GM19395 (cell line): ENCODE measurements around the gene UTP25.
"Not testable (repeated sequence)": the region's sequence is repeated elsewhere in the genome, so short reads cannot be mapped to it uniquely, and the experiment has no call there.

Source experiments
- ATAC-seq: cut with Tn5 transposase; IDR thresholded peaks from one replicate; pipeline ENCODE4 v1.9.1; 2021; ENCODE audit warnings: mild to moderate bottlenecking, moderate library complexity; ENCODE audit not compliant: unreplicated experiment

UTP25 gene

DNA sequence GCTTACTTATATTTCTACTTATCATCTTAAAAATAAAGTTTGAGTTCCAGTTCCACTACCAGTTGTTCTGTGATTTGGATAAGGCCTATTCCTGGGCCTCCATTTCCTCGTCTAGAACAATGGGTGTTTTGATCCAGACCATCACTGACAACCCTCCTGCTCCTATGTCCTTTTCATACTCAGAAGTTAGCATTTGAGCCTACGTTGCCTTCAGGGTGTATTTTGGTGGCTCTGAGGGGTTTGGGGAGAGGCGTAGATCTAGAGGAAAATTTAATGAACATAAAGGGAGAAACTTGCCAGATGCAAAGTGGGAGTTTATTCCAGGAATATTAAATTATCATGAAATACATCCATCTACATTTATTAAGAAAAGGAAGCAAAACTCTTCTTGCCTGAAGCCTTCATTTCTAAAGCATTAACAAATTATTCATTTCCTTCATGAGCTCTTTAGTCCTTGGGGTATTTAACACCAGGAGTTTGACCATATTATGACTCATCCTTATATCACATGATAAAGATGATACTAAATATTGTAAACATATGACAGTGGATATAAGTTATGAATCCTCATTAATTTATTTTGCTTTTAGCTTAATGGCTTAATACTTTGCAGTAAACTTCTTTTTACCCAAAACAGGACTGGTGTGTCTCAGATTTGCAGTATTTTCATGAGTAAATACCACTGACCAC is 63.0 kb downstream of the UTP25 start:
- ATAC-seq = no peak

DNA sequence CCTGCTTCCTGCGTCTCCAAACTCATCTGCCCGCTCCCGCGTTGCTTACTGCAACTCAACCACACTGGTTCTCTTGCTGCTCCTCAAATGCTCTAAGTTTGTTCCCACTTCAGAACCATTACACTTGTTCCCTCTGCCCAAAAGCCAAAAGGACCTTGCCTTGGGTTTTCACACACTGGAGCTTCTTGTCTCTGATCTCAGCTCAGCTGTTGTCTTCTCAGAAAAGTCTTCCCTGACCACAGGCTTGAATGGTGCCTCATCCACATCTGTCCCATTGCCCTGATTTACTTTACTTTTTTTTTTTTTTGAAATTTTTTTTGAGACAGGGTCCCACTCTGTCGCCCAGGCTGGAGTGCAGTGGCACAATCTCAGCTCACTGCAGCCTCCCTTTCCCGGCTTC is 66.0 kb downstream of the UTP25 start:
- ATAC-seq = no peak

DNA sequence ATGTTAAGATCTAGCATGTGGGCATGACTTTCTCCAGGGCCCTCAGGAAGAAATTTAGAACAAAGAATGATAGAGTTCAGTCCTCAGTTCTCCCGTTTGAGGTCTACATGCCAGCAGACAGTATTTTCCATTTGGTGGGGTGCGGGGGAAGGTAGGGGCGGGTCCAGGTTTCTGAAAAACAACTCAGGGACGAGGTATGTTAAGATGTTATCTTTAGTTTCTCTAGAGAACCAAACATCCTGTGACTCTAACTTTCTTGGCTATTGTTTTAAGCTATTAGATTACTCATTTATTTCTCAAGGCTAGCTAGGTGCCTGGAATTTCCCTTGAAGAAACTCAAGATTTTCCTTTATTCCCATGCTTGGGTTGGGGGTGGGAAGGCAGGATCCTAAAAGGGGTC is 67.9 kb downstream of the UTP25 start:
- ATAC-seq = no peak

DNA sequence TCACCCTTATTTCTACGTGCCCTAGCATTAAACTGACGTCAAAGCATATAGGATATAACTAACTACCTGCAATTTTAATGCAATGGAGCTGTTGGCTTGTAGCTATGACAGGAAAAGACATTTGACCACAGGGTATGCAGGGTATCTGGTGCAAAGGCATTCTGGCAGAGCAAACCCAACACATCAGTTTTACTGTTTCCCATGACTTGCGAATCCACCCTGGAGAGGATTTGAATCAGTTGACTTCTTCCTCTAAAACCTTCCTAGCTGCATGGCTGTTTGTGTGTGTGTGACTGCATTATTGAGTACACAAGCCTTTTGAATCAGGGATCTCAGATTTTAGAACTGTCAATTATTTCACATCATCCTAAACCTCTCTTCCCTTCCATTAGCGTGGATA is 68.6 kb downstream of the UTP25 start:
- ATAC-seq = no peak

DNA sequence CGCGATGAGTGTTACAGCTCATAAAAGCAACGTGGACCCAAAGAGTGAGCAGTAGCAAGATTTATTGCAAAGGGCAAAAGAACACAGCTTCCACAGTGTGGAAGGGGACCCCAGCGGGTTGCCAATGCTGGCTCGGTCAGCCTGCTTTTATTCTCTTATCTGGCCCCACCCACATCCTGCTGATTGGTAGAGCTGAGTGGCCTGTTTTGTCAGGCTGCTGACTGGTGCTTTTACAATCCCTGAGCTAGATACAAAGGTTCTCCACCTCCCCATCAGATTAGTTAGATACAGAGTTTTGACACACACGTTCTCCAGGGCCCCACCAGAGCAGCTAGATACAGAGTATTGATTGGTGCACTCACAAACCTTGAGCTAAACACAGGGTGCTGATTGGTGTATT is 70.5 kb downstream of the UTP25 start:
- ATAC-seq = not testable (repeated sequence)

DNA sequence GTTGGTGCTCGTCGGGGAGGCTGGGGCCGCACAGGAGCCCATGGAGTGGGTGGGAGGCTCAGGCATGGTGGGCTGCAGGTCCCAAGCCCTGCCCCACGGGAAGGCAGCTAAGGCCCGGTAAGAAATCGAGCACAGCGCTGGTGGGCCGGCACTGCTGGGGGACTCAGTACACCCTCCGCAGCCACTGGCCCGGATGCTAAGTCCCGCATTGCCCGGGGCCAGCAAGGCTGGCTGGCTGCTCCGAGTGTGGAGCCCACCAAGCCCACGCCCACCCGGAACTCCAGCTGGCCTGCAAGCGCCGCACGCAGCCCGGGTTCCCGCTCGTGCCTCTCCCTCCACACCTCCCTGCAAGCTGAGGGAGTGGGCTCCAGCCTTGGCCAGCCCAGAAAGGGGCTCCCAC is 71.1 kb downstream of the UTP25 start:
- ATAC-seq = not testable (repeated sequence)

DNA sequence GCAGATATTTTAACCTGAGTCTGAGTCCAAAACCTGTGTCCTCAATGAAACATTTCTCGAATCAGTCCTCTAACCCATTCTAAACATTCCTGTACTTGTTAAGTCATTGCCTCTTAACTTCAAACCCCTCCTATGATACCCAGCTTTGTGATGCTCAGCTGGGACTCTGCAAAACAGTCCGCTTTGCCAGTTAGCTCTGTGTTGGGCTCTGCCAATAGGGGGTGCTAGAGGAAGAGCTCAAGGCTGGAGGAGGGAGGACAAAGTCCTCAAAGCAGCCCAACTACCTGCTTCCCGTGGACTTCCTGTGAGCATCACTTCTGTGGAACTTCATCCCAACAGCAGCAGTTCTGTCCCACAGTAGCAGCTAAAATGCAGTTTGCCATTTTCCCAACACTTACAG is 72.2 kb downstream of the UTP25 start:
- no peak for ATAC-seq

DNA sequence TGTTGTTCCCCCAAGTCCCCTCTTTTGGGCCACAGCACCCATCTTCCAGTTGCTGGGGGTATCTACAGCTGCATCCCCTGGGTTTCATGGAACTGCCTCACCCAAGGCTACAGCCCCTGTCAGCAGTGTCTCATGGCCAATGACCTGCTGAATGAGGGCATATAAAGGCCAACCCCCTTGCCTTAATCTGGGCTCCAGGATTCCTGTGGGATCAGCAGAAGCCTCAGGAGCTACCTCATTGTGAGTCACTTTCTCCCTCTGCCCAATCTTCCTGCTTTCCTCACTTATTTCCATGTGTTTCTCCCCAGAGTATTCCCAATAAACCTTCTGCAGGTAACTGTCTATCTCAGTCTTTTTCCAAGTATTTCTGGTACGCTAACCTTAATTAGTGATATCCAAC is 73.0 kb downstream of the UTP25 start:
- no peak for ATAC-seq

DNA sequence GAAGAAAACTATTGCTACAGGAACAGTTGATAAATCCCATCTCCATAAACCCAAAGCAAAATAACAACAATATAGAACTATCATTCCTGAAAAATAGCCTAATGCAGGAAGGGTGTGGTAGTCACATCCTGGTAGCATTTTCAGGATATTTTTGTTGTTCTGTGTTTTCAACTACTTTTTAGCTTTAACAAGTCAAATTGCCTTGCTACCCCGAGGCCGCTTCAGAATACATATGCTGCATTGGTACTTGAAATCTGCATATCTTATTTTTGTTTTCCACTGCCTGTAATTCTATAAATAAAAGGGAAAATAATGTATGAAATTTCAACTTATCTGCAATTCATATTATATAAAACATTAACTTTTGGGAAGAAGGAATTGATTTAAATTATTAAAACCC is 73.4 kb downstream of the UTP25 start:
- no peak for ATAC-seq

DNA sequence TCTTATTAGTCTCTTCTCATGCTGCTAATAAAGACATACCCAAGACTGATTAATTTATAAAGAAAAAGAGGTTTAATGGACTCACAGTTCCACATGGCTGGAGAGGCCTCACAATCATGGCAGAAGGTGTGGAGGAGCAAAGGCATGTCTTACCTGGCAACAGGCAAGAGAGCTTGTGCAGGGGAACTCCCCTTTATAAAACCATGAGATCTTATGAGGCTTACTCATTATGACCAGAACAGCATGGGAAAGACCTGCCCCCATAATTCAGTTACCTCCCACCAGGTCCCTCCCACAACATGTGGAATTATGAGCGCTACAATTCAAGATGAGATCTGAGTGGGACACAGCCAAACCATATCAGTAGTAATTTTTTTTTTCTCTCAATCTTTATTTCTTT is 77.0 kb downstream of the UTP25 start:
- ATAC-seq = not testable (repeated sequence)
